Retinal pigment epithelial cell (primary cell): ENCODE data around the gene PHACTR3.

ENCODE experiments used
- DNase-seq: peaks from one replicate; pipeline ENCODE4 v3.0.0-alpha.2; 2010; ENCODE audit warnings: low read depth
- H3K4me3 ChIP-seq: 2 replicates; pipeline ENCODE4 v1.5.1; 2011; ENCODE audit warnings: mild to moderate bottlenecking, low read length, control low read depth, moderate library complexity
- CTCF ChIP-seq: conservative IDR thresholded peaks from 2 replicates; pipeline ENCODE4 v1.5.1; 2011; ENCODE audit warnings: low read depth, low read length, control low read depth, inconsistent platforms

Gene PHACTR3

DNA sequence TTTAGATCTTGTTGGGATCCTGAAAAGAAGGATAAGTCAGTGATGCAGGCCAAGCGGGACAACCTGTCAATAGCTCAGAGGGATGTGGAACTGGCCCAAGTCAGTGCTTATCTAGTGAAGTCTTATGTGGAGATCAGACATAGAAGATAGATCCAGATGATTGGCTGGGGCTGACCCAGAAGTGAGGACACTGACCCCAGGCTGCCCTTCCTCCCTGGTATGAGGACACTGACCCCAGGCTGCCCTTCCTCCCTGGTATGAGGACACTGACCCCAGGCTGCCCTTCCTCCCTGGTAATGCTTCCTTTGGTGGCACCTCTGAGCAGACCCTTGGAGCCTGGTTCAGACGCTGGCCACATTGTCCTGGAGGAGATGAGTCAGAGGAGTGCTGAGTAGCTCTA lies 159.7 kb downstream of the PHACTR3 start:
- DNase-seq: no peak
- no peak overlapping the region for H3K4me3 ChIP-seq
- TF ChIP-seq CTCF: no peak

DNA sequence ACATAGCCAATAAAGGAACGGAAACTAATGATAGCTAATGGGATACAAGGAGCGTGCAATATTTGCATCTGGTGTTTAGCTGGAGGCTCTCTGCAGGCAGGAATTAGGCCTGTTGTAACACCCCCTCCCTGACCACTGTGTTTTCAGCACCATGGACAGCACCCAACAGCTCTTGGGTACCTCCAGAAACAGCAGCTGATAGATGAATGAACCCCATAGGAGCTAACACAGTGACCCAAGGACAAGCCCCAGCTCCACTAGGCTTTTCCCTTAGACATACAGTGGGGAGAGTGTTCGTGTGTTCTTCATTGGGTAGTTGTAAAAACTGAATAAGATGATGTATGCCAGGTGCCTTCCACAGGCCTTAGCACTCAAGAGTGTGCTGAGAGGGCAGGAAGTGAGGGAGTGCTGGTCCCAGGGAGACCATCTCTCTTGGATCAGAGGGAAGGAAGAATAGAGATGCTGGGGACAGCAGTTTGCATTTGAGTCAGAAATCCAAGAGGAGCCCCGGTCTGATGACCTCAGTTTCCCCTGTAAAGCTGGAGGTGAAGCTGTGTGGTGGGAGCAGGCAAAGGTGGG lies 161.3 kb downstream of the PHACTR3 start:
- no peak overlapping the region for H3K4me3 ChIP-seq
- no peak for TF ChIP-seq CTCF
- DNase-seq: no peak

- no peak for DNase-seq
- H3K4me3 ChIP-seq: no peak overlapping the region
- TF ChIP-seq CTCF: no peak
These were observed 163.3 kb downstream of the PHACTR3 start for GRCh38 chr20:59767656-59768055.

- peak; percentile 15 for TF ChIP-seq CTCF
- no peak for DNase-seq
These were observed 165.9 kb downstream of the PHACTR3 start for GRCh38 chr20:59770270-59770669.

GRCh38 chr20:59770851-59771250 lies 166.5 kb downstream of the PHACTR3 start:
- TF ChIP-seq CTCF: no peak
- H3K4me3 ChIP-seq: no peak overlapping the region
- DNase-seq: no peak

More at GRCh38 chr20:59770270-59770669, 165.9 kb downstream of the PHACTR3 start:
- no peak overlapping the region for H3K4me3 ChIP-seq

DNA sequence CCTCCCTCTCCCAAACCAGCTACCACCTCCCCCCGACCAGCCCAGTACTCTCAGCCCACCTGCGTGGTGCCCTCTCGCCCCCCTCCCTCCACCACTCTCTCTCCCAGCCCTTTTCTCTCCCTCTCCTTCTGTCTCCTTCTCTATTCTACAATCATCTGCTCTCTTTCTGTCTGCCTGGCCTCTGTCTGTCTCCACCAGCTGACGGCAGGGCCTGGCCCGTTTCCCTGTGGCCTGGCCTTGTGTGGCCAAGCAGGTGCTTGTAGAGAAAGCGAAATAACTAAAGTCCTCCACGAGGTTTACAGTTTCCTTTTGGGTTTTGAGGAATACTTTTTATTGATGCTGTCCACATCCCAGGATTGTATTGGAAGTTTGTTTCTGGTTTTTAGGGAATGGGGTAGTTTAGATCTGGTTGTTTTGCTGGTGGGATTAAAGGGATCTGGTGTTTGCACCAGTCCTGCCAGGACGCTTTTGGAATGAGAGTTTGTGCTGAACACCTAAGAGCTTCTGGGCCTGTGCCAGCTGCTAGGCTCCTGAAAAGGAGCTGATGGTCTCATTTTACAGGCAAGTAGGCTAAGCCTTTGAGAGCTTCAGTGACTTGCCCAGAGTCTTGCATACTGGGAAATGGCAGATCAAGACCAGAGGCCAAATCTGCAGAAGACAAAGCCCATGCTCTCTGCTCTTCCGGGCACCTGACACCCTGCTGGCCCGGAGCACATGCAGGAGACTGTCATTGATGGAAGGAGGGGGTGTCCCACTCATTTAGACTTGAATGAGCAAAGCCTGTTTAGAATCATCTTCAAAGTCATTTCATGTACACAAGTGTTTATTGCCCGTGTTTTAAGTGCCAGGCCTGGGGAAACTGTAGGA lies 167.4 kb downstream of the PHACTR3 start:
- no peak for DNase-seq
- no peak for TF ChIP-seq CTCF

DNA sequence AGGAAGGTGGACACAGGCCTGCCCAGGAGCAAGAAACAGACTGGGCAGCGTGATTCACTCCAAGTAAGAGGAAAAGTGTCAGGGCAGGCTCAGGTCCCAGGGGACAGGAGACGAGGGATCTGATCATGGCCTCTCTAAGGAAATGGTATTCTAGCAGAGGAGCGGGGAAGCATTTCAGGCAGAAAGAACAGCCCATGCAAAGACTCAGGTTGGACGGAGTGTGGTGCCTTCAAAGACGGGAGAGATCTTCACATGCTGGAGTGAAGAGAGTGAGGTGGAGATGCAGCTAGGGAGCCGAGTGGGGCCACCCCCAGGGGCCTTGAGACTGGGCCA lies 168.0 kb downstream of the PHACTR3 start:
- no peak for DNase-seq
- TF ChIP-seq CTCF: no peak
- H3K4me3 ChIP-seq: no peak overlapping the region

More for the DNA sequence above, 167.4 kb downstream of the PHACTR3 start:
- no peak overlapping the region for H3K4me3 ChIP-seq
